GM10266 (cell line): ENCODE results near the gene DOLK.

Experiments
- DNase-seq: peaks from one replicate; pipeline ENCODE4 v3.0.0; 2012; ENCODE audit errors: extremely low spot score
- TF ChIP-seq, protein P1 (sequence below): IDR thresholded peaks from 2 replicates; pipeline ENCODE4 v1.5.1; 2012; ENCODE audit warnings: mild to moderate bottlenecking, low read depth; ENCODE audit not compliant: control insufficient read depth, insufficient read depth; ENCODE audit errors: missing control alignments

The DOLK gene

GRCh38 chr9:128918921-128919320 lies 28.5 kb downstream of the DOLK start:
- DNase-seq = no peak
- TF ChIP-seq, protein P1, sequence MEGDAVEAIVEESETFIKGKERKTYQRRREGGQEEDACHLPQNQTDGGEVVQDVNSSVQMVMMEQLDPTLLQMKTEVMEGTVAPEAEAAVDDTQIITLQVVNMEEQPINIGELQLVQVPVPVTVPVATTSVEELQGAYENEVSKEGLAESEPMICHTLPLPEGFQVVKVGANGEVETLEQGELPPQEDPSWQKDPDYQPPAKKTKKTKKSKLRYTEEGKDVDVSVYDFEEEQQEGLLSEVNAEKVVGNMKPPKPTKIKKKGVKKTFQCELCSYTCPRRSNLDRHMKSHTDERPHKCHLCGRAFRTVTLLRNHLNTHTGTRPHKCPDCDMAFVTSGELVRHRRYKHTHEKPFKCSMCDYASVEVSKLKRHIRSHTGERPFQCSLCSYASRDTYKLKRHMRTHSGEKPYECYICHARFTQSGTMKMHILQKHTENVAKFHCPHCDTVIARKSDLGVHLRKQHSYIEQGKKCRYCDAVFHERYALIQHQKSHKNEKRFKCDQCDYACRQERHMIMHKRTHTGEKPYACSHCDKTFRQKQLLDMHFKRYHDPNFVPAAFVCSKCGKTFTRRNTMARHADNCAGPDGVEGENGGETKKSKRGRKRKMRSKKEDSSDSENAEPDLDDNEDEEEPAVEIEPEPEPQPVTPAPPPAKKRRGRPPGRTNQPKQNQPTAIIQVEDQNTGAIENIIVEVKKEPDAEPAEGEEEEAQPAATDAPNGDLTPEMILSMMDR = no peak

- DNase-seq = no peak
- TF ChIP-seq, protein P1 = no peak
Observed at GRCh38 chr9:128917151-128917849, 30.1 kb downstream of the DOLK start.

DNA sequence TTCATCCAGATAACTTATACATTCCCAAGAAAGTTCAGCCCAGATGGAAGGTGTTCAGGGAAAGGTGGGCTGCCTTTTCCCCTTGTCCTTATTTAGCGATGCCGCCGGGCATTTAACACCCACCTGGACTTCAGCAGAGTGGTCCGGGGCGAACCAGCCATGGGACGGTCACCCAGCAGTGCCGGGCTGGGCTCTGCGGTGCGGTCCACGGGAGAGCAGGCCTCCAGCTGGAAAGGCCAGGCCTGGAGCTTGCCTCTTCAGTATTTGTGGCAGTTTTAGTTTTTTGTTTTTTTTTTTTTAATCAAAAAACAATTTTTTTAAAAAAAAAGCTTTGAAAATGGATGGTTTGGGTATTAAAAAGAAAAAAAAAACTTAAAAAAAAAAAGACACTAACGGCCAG lies 30.7 kb downstream of the DOLK start:
- DNase-seq = no peak

DNA sequence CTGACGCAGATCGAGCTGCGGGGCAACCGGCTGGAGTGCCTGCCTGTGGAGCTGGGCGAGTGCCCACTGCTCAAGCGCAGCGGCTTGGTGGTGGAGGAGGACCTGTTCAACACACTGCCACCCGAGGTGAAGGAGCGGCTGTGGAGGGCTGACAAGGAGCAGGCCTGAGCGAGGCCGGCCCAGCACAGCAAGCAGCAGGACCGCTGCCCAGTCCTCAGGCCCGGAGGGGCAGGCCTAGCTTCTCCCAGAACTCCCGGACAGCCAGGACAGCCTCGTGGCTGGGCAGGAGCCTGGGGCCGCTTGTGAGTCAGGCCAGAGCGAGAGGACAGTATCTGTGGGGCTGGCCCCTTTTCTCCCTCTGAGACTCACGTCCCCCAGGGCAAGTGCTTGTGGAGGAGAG lies 31.2 kb downstream of the DOLK start:
- DNase-seq = no peak
- TF ChIP-seq, protein P1 = no peak

More for the DNA sequence above, 30.7 kb downstream of the DOLK start:
- TF ChIP-seq, protein P1 = no peak

- DNase-seq = no peak
- TF ChIP-seq, protein P1 = no peak
Observed at GRCh38 chr9:128913995-128914772, 33.2 kb downstream of the DOLK start.

DNA sequence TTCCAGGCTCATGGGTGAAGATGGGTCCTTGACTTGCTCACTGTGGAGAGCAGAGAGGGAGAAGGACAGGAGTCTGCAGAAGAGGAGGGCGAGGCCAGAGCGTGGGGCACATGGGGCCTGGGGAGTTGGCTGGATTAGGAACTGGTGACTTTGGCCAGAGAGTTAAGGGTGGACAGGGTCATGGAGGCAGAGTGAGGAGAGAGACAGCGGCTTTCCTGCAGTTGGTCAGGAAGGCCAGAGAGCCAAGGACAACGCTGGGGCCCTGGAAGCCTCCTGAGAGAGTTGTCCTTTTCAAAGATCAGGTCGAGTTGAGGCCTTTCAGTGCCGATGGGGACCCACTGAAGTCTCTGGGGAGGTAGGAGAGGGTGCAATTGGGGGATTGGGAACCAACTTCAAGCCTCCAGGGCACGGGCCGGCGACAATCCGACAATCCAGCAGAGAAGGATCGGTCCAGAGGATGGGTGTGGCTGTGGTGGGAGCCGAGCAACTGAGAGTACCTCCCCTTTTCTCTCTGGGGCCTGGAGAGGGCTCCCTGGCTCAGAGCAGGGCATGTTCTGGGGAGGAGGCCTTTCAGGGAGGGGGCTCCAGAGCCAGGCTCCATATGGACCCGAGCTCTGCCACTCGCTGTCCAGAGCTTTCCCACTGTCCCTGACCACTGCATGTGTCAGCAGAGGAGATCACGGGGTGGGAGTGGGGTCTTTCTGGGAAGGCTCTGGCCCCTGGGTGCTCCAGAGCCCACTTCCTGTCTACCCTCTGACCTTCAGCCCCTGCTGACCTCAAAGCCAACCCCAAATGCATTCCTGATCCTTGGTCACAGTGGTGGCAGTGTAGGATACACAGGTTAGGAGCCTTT lies 34.1 kb downstream of the DOLK start:
- TF ChIP-seq, protein P1 = no peak

More for the DNA sequence above, 34.1 kb downstream of the DOLK start:
- no peak for DNase-seq
